ENCODE data around the gene SPOCK1. TPM values are rescaled to one million over a fixed set of nuclear protein-coding genes. Genes with fewer than 3 reads are reported as not detected.

SPOCK1 gene
- total RNA-seq, 2 donors from 2014 or later = 2.1 to 8.5 TPM

- Histone ChIP-seq H3K4me3 (no peak overlapping the region), H3K36me3 (no peaks in the 10 kb centered on the region), H3K4me1 (no peaks in the 10 kb centered on the region), H3K9ac (ENCODE audit: low read depth in 2 of 2, low read length in 2 of 2) (no peak overlapping the region), H3K27ac (no peak overlapping the region), H3K27me3 (no peaks in the 10 kb centered on the region), H3K9me3 (no peaks in the 10 kb centered on the region)
- intact Hi-C loops (cut with DNase I) = no loop called here
- no peak for TF ChIP-seq CTCF (IDR thresholded peaks at IDR 0.05)
- no peak for DNase-seq
These were observed 157.3 kb downstream of the SPOCK1 start for GRCh38 chr5:137341831-137342230.

GRCh38 chr5:137340881-137341280 lies 158.2 kb downstream of the SPOCK1 start:
- H3K4me1 ChIP-seq = no peaks in the 10 kb centered on the region
- TF ChIP-seq CTCF (IDR thresholded peaks at IDR 0.05) = no peak
- H3K27ac ChIP-seq = no peak overlapping the region
- no peak for DNase-seq
- intact Hi-C loops (cut with DNase I) = no loop called here
- H3K27me3 ChIP-seq = no peaks in the 10 kb centered on the region
- no peak overlapping the region for H3K4me3 ChIP-seq
- H3K36me3 ChIP-seq = no peaks in the 10 kb centered on the region
- H3K9me3 ChIP-seq = no peaks in the 10 kb centered on the region
- H3K9ac ChIP-seq (ENCODE audit: low read depth in 2 of 2, low read length in 2 of 2) = no peak overlapping the region

GRCh38 chr5:137336565-137337120 lies 162.5 kb downstream of the SPOCK1 start:
- TF ChIP-seq CTCF (IDR thresholded peaks at IDR 0.05) = no peak
- intact Hi-C loops (cut with DNase I) = no loop called here
- no peak for DNase-seq

GRCh38 chr5:137336161-137336560 lies 163.0 kb downstream of the SPOCK1 start:
- no peak for TF ChIP-seq CTCF (IDR thresholded peaks at IDR 0.05)
- H3K36me3 ChIP-seq = no peaks in the 10 kb centered on the region
- no peak overlapping the region for H3K27ac ChIP-seq
- DNase-seq = no peak
- intact Hi-C loops (cut with DNase I) = no loop called here
- no peaks in the 10 kb centered on the region for H3K27me3 ChIP-seq
- no peaks in the 10 kb centered on the region for H3K4me1 ChIP-seq
- no peaks in the 10 kb centered on the region for H3K9me3 ChIP-seq
- H3K9ac ChIP-seq (ENCODE audit: low read depth in 2 of 2, low read length in 2 of 2) = no peak overlapping the region
- no peak overlapping the region for H3K4me3 ChIP-seq

More at GRCh38 chr5:137336565-137337120, 162.5 kb downstream of the SPOCK1 start:
- H3K9me3 ChIP-seq = no peaks in the 10 kb centered on the region
- H3K9ac ChIP-seq (ENCODE audit: low read depth in 2 of 2, low read length in 2 of 2) = no peak overlapping the region
- H3K4me1 ChIP-seq = no peaks in the 10 kb centered on the region
- no peak overlapping the region for H3K4me3 ChIP-seq
- H3K27ac ChIP-seq = no peak overlapping the region
- H3K27me3 ChIP-seq = no peaks in the 10 kb centered on the region
- H3K36me3 ChIP-seq = no peaks in the 10 kb centered on the region

- no peaks in the 10 kb centered on the region for H3K4me1 ChIP-seq
- intact Hi-C loops (cut with DNase I) = no loop called here
- no peak for TF ChIP-seq CTCF (IDR thresholded peaks at IDR 0.05)
These were observed 163.6 kb downstream of the SPOCK1 start for GRCh38 chr5:137335493-137335892.

More at GRCh38 chr5:137335493-137335892, 163.6 kb downstream of the SPOCK1 start:
- DNase-seq = no peak
- Histone ChIP-seq H3K9me3 (no peaks in the 10 kb centered on the region), H3K27me3 (no peaks in the 10 kb centered on the region), H3K36me3 (no peaks in the 10 kb centered on the region), H3K9ac (ENCODE audit: low read depth in 2 of 2, low read length in 2 of 2) (no peak overlapping the region), H3K27ac (no peak overlapping the region), H3K4me3 (no peak overlapping the region)
